GM23338 (cell line): ENCODE measurements around the gene IGSF21. TPM values are rescaled to one million over a fixed set of nuclear protein-coding genes. Genes with fewer than 3 reads are reported as not detected.

Experiments used
- ATAC-seq: fragments of 200-7000 bp; cut with Tn5 transposase; 3 replicates; pipeline ENCODE4 v1.9.1; 2020
- DNase-seq: peaks from one replicate; pipeline ENCODE4 v3.0.0-alpha.2; 2015; ENCODE audit warnings: low spot score
- H2AFZ ChIP-seq: fragments of 200-600 bp; sonication (generic); 2 replicates; pipeline ENCODE4 v1.8.0; 2016; ENCODE audit warnings: antibody characterized with exemption, mild to moderate bottlenecking, moderate library complexity
- H3F3A ChIP-seq: fragments of 200-600 bp; sonication (generic); replicated peaks from 2 replicates; pipeline ENCODE4 v1.8.0; 2017; ENCODE audit warnings: antibody characterized with exemption, mixed run types, low read depth
- H3K27ac ChIP-seq: fragments of 200-600 bp; sonication (generic); 2 replicates; pipeline ENCODE4 v1.6.1; 2016; ENCODE audit warnings: low read depth
- H3K27me3 ChIP-seq: fragments of 200-600 bp; sonication (generic); 2 replicates; pipeline ENCODE4 v1.8.0; 2016; ENCODE audit warnings: mild to moderate bottlenecking, mixed run types, moderate library complexity; ENCODE audit not compliant: insufficient read depth
- H3K36me3 ChIP-seq: fragments of 200-600 bp; sonication (generic); 2 replicates; pipeline ENCODE4 v1.8.0; 2016; ENCODE audit warnings: mild to moderate bottlenecking; ENCODE audit not compliant: insufficient read depth
- H3K4me1 ChIP-seq: fragments of 200-600 bp; sonication (generic); 2 replicates; pipeline ENCODE4 v1.8.0; 2016; ENCODE audit warnings: mild to moderate bottlenecking, moderate library complexity; ENCODE audit not compliant: insufficient read depth
- H3K4me2 ChIP-seq: fragments of 200-600 bp; sonication (generic); 2 replicates; pipeline ENCODE4 v1.7.1; 2017; ENCODE audit warnings: mixed run types
- H3K4me3 ChIP-seq: fragments of 200-600 bp; sonication (generic); 2 replicates; pipeline ENCODE4 v1.6.1; 2016; ENCODE audit warnings: mixed run types
- H3K79me2 ChIP-seq: fragments of 200-600 bp; sonication (generic); replicated peaks from 2 replicates; pipeline ENCODE4 v1.8.0; 2017; ENCODE audit warnings: mild to moderate bottlenecking; ENCODE audit not compliant: insufficient read depth
- H3K9me2 ChIP-seq: fragments of 200-600 bp; sonication (generic); 2 replicates; pipeline ENCODE4 v1.8.0; 2017; ENCODE audit not compliant: insufficient read depth
- H4K20me1 ChIP-seq: fragments of 200-600 bp; sonication (generic); replicated peaks from 2 replicates; pipeline ENCODE4 v1.8.0; 2017; ENCODE audit warnings: mild to moderate bottlenecking; ENCODE audit not compliant: insufficient read depth
- H3K27ac Mint-ChIP-seq: 2 replicates; pipeline ENCODE4 v1.8.0; 2020; ENCODE audit warnings: inconsistent platforms, mild to moderate bottlenecking, moderate library complexity, mixed read lengths
- H3K27me3 Mint-ChIP-seq: 3 replicates; pipeline ENCODE4 v1.8.0; 2022; ENCODE audit warnings: low read depth, mild to moderate bottlenecking, moderate library complexity, mixed read lengths, inconsistent platforms; ENCODE audit not compliant: insufficient read depth, poor library complexity
- H3K36me3 Mint-ChIP-seq: 3 replicates; pipeline ENCODE4 v1.8.0; 2021; ENCODE audit warnings: low read depth, mild to moderate bottlenecking, inconsistent platforms, moderate library complexity, mixed read lengths
- H3K4me1 Mint-ChIP-seq: 3 replicates; pipeline ENCODE4 v1.8.0; 2020; ENCODE audit warnings: mild to moderate bottlenecking, inconsistent platforms, mixed read lengths
- H3K4me3 Mint-ChIP-seq: 3 replicates; pipeline ENCODE4 v1.8.0; 2021; ENCODE audit warnings: moderate library complexity, mild to moderate bottlenecking, inconsistent platforms, mixed read lengths
- H3K9me3 Mint-ChIP-seq: 3 replicates; pipeline ENCODE4 v1.8.0; 2020; ENCODE audit warnings: moderate library complexity, mild to moderate bottlenecking, inconsistent platforms, mixed read lengths
- CREB1 ChIP-seq: fragments of 250-450 bp; sonication (Bioruptor Pico); IDR thresholded peaks from 2 replicates; pipeline ENCODE4 v1.5.0; 2020; ENCODE audit warnings: low read depth, mild to moderate bottlenecking, moderate library complexity
- EZH2 ChIP-seq: fragments of 200-600 bp; sonication (generic); IDR thresholded peaks from one replicate; pipeline ENCODE4 v1.8.0; 2017; ENCODE audit warnings: antibody characterized with exemption, mild to moderate bottlenecking, low read depth; ENCODE audit not compliant: unreplicated experiment
- EZH2phosphoT487 ChIP-seq: fragments of 200-600 bp; sonication (generic); IDR thresholded peaks from one replicate; pipeline ENCODE4 v1.8.1; 2018; ENCODE audit warnings: antibody characterized with exemption; ENCODE audit not compliant: unreplicated experiment
- JUNB ChIP-seq: IDR thresholded peaks from one replicate; pipeline ENCODE4 v1.6.1; 2016; ENCODE audit warnings: antibody characterized with exemption; ENCODE audit not compliant: unreplicated experiment
- NANOG ChIP-seq: IDR thresholded peaks from 2 replicates; pipeline ENCODE4 v1.6.1; 2016; ENCODE audit warnings: antibody characterized with exemption, borderline replicate concordance
- POLR2AphosphoS5 ChIP-seq: IDR thresholded peaks from 2 replicates; pipeline ENCODE4 v1.6.1; 2016; ENCODE audit warnings: antibody characterized with exemption, low read depth
- STAT1 ChIP-seq: IDR thresholded peaks from one replicate; pipeline ENCODE4 v1.6.1; 2016; ENCODE audit warnings: antibody characterized with exemption; ENCODE audit not compliant: unreplicated experiment
- ZNF114 ChIP-seq: fragments of 250-450 bp; sonication (Bioruptor Pico); IDR thresholded peaks from 2 replicates; pipeline ENCODE4 v1.5.0; 2020; ENCODE audit warnings: mild to moderate bottlenecking, moderate library complexity
- ZNF331 ChIP-seq: fragments of 250-450 bp; sonication (Bioruptor Pico); IDR thresholded peaks from 2 replicates; pipeline ENCODE4 v1.5.0; 2020; ENCODE audit warnings: low read depth, mild to moderate bottlenecking, moderate library complexity
- ZNF462 ChIP-seq: fragments of 250-450 bp; sonication (Bioruptor Pico); IDR thresholded peaks from 2 replicates; pipeline ENCODE4 v1.5.0; 2020; ENCODE audit warnings: mild to moderate bottlenecking, moderate library complexity
- polyA plus RNA-seq: library from polyadenylated mRNA; unstranded; fragments of >200 nt; fragmentation: Nextera tagmentation; extraction: Ambion mirVana; gene quantifications from 2 replicates; pipeline ENCODE4 v1.2.1, GENCODE V29; 2016
- total RNA-seq: library from RNA; depleted of rRNA; stranded (reverse); fragments of >200 nt; shearing (Covaris generic); gene quantifications from 2 replicates; pipeline ENCODE4 v1.2.3, GENCODE V29; 2014
- TF ChIP-seq, protein P1 (sequence below), 2 experiments: fragments of 200-600 bp in 1 of 2; sonication (generic) in 1 of 2; conservative IDR thresholded peaks; 2 replicates each; pipeline versions ENCODE4 v1.5.1 to v1.6.1; 2016 to 2017; ENCODE audit warnings: antibody characterized with exemption in 2 of 2, low read depth in 2 of 2, mild to moderate bottlenecking in 2 of 2, moderate library complexity in 1 of 2
- TF ChIP-seq, protein P2 (sequence below): IDR thresholded peaks from one replicate; pipeline ENCODE4 v1.6.1; 2018; ENCODE audit warnings: antibody characterized with exemption; ENCODE audit not compliant: unreplicated experiment
- TF ChIP-seq, protein P3 (sequence below): IDR thresholded peaks from 2 replicates; pipeline ENCODE4 v1.6.1; 2016; ENCODE audit warnings: antibody characterized with exemption

The IGSF21 gene
- total and polyA plus RNA-seq, 2 experiments from 2014 or later, result 15.6 to 15.7 TPM

GRCh38 chr1:18123467-18123992 lies 15.9 kb downstream of the IGSF21 start:
- Mint-ChIP-seq H3K9me3 (no peaks in the 10 kb centered on the region), H3K27me3 (peaks cover 10% of the 10 kb centered on the region), H3K36me3 (peaks cover 3% of the 10 kb centered on the region; the same call in 2 of the 3 replicates), H3K4me3 (no peak overlapping the region), H3K4me1 (peaks cover 30% of the 10 kb centered on the region), H3K27ac (no peak overlapping the region)
- Histone ChIP-seq H3F3A (no peaks in the 10 kb centered on the region), H4K20me1 (peaks cover 5% of the 10 kb centered on the region; the same call in 1 of the 2 replicates), H3K27ac (no peak overlapping the region), H3K4me1 (peaks cover 14% of the 10 kb centered on the region), H3K27me3 (no peaks in the 10 kb centered on the region), H2AFZ (no peak overlapping the region), H3K36me3 (no peaks in the 10 kb centered on the region), H3K4me3 (no peak overlapping the region), H3K9me2 (peaks cover 4% of the 10 kb centered on the region; the same call in 1 of the 2 replicates), H3K4me2 (no peak overlapping the region), H3K79me2 (peaks cover 8% of the 10 kb centered on the region; the same call in 1 of the 2 replicates)
- ATAC-seq (no peak), DNase-seq (no peak)
- TF ChIP-seq, protein P1, sequence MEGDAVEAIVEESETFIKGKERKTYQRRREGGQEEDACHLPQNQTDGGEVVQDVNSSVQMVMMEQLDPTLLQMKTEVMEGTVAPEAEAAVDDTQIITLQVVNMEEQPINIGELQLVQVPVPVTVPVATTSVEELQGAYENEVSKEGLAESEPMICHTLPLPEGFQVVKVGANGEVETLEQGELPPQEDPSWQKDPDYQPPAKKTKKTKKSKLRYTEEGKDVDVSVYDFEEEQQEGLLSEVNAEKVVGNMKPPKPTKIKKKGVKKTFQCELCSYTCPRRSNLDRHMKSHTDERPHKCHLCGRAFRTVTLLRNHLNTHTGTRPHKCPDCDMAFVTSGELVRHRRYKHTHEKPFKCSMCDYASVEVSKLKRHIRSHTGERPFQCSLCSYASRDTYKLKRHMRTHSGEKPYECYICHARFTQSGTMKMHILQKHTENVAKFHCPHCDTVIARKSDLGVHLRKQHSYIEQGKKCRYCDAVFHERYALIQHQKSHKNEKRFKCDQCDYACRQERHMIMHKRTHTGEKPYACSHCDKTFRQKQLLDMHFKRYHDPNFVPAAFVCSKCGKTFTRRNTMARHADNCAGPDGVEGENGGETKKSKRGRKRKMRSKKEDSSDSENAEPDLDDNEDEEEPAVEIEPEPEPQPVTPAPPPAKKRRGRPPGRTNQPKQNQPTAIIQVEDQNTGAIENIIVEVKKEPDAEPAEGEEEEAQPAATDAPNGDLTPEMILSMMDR (conservative IDR thresholded peaks at IDR 0.05; ENCODE audit: low read depth in 2 of 2), result no peak
- TF ChIP-seq ZNF462 (CRISPR knock-in tag), result no peak
- no peak for TF ChIP-seq POLR2AphosphoS5
- TF ChIP-seq, protein P2, sequence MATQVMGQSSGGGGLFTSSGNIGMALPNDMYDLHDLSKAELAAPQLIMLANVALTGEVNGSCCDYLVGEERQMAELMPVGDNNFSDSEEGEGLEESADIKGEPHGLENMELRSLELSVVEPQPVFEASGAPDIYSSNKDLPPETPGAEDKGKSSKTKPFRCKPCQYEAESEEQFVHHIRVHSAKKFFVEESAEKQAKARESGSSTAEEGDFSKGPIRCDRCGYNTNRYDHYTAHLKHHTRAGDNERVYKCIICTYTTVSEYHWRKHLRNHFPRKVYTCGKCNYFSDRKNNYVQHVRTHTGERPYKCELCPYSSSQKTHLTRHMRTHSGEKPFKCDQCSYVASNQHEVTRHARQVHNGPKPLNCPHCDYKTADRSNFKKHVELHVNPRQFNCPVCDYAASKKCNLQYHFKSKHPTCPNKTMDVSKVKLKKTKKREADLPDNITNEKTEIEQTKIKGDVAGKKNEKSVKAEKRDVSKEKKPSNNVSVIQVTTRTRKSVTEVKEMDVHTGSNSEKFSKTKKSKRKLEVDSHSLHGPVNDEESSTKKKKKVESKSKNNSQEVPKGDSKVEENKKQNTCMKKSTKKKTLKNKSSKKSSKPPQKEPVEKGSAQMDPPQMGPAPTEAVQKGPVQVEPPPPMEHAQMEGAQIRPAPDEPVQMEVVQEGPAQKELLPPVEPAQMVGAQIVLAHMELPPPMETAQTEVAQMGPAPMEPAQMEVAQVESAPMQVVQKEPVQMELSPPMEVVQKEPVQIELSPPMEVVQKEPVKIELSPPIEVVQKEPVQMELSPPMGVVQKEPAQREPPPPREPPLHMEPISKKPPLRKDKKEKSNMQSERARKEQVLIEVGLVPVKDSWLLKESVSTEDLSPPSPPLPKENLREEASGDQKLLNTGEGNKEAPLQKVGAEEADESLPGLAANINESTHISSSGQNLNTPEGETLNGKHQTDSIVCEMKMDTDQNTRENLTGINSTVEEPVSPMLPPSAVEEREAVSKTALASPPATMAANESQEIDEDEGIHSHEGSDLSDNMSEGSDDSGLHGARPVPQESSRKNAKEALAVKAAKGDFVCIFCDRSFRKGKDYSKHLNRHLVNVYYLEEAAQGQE, result no peak
- no peak for TF ChIP-seq JUNB
- no peak for TF ChIP-seq ZNF114 (CRISPR knock-in tag)
- TF ChIP-seq NANOG, result no peak
- no peak for TF ChIP-seq EZH2
- TF ChIP-seq, protein P3, sequence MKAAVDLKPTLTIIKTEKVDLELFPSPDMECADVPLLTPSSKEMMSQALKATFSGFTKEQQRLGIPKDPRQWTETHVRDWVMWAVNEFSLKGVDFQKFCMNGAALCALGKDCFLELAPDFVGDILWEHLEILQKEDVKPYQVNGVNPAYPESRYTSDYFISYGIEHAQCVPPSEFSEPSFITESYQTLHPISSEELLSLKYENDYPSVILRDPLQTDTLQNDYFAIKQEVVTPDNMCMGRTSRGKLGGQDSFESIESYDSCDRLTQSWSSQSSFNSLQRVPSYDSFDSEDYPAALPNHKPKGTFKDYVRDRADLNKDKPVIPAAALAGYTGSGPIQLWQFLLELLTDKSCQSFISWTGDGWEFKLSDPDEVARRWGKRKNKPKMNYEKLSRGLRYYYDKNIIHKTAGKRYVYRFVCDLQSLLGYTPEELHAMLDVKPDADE, result no peak
- no peak for TF ChIP-seq STAT1
- TF ChIP-seq ZNF331, result no peak
- no peak for TF ChIP-seq EZH2phosphoT487
- no peak for TF ChIP-seq CREB1 (CRISPR knock-in tag)
